GM10266 (cell line): ENCODE data around the gene SCMH1.

ENCODE experiments used
- DNase-seq: peaks from one replicate; pipeline ENCODE4 v3.0.0; 2012; ENCODE audit errors: extremely low spot score
- TF ChIP-seq, protein P1 (sequence below): IDR thresholded peaks from 2 replicates; pipeline ENCODE4 v1.5.1; 2012; ENCODE audit warnings: mild to moderate bottlenecking, low read depth; ENCODE audit not compliant: control insufficient read depth, insufficient read depth; ENCODE audit errors: missing control alignments

Gene SCMH1

DNA sequence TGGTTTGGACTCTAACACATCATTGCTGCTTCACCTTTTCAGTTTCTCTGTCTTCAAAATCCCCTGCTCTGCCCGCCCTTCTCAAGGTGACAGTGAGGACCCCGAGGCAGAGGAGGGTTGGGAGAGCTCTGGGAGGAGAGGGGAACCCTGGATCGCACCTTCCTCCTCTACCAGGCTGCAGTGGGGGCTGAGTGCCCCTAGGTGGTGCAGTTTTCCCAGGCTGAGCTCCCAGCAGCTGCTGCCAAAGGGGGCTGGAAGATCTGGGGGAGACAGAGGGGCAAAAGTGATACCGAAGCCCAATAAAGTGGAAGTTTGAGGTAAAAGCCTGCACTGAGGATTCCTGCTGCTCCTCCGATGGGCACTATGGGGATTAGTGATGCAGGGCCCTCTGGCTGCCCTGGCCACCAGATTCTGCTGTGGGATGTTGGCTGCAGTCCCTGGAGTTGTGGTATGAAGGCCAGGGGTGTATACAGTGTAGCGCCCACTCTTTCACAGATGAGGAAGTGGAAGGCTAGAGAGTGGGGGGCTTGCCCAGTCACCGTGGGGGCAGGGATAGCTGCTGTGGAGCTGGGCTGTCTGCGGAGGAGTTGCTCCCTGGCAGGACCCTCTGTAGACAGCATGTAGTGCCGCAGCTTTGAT is 40.7 kb upstream of the SCMH1 start:
- TF ChIP-seq, protein P1, sequence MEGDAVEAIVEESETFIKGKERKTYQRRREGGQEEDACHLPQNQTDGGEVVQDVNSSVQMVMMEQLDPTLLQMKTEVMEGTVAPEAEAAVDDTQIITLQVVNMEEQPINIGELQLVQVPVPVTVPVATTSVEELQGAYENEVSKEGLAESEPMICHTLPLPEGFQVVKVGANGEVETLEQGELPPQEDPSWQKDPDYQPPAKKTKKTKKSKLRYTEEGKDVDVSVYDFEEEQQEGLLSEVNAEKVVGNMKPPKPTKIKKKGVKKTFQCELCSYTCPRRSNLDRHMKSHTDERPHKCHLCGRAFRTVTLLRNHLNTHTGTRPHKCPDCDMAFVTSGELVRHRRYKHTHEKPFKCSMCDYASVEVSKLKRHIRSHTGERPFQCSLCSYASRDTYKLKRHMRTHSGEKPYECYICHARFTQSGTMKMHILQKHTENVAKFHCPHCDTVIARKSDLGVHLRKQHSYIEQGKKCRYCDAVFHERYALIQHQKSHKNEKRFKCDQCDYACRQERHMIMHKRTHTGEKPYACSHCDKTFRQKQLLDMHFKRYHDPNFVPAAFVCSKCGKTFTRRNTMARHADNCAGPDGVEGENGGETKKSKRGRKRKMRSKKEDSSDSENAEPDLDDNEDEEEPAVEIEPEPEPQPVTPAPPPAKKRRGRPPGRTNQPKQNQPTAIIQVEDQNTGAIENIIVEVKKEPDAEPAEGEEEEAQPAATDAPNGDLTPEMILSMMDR: peak; percentile 90
- DNase-seq: peak; percentile 50

DNA sequence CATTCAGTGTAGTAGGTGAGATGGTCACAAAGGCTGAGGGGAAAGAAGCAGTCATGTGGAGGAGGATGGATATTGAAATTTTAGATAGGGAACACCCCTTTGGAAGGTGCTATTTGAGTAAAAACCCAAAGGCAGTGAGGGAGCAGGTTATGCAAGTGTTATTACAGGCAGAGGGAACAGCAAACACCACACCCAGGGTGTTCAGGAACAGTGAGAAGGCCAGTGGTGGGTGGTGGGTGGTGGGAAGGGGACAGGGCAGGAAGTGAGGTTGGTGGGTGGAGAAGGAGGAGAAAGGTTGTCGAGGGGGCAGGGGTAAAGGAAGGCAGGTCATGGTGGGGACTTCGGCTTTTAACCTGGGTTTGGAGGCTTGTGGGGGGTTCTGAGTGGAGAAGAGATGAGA is 39.2 kb upstream of the SCMH1 start:
- no peak for DNase-seq
- TF ChIP-seq, protein P1: no peak

DNA sequence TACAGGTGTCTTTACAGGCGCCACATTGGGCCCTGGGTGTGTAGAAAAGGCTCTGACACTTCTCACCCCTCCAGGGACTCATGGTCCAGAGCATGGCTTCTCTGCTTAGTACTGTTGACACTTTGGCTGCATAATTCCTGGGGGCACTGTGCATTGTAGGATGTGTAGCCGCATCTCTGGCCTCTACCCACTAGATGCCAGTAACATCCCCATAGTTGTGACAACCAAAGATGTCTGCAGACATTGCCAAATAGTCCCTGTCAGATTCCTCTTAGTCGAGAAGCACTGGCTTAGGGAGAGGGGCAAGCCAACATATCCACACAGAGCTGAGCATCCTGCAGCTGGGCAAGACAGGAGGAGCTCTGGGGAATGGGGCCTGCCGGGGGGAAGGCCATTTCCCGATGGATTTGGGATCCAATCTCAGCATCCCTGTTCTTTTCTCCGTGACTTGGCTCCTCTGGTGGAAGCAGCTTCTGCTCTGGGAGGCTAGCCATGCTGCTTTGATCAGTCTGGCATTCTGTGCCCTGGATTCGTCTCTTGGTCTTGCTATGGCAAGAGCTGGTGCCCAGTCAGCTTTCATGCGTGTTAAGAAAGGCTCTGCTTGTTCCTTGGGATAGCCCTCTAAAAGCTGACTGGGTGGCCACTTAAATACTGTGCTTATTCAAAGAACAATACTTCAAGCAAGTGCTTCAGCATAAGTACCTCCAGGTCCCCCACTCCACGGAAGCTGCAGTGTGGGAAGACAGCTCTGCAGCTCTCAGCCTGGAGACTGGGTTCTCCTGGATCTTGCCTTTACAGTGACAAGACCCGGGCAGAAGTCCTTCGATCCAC is 38.3 kb upstream of the SCMH1 start:
- TF ChIP-seq, protein P1: no peak
- no peak for DNase-seq

DNA sequence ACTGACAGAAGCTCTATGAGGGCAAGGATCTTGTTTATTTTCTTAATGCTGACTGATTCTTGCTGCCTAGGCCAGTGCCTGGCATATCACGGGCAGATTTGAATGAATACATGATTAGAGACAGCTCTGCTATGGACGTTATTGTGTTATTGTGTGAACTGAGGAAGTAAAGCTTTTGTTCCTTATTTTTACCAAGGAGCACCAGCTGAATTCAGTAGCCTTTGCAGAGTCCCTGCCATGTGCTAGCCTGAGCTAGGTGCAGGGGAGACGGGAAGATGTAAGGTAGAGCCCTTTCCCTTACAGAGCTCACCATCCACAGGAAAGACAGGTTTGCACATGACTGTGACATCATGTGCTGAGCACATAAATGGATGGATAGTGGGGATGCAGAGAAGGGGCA is 36.0 kb upstream of the SCMH1 start:
- DNase-seq: no peak
- TF ChIP-seq, protein P1: no peak

DNA sequence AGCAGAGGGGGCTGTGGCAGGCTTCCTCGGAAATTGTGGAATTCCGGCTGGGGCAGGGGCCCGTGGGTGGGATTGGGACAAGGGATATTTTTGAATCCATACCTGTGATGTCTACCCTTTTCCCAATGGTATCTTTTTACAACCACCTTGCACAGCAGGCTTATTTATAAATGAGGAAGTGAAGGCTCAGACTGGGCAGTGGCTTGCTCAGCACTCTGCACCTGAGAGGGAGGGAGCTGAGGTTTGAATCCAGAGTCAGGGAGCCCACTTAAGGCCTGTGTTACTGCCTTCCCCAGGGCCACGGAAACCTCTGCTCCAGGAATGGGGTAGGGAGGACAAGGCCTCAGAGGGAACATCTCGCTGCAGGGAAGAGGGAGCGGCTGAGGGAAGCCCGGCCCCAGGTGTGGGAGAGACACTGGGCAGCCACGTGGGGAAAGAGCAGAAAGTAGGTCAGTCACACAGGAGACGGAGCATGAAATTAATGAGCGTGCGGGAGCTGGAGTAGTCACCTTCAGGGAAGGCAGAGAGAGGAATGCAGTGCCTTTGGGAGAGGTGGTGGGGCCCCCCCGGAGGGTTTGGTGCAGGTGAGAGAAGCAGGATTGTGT is 35.4 kb upstream of the SCMH1 start:
- TF ChIP-seq, protein P1: no peak
- DNase-seq: no peak

DNA sequence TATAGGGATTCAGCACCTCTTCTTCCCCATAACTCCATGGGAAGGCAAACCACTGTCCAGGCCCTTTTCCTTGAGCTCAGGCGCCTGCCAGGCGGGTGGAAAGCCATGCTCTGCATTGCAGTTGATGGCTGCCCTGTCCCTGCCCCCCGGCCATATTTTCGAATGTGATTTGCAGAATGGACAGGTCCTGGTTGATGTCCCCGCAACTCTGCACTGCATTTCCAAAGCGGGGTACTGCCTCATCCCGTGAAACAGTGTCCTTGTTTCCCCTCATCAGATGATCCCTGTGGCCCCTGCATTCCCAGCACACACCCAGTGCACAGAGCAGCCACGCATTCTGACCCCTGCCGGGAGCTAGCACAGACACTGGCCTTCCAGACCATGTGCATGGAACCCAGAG is 33.7 kb upstream of the SCMH1 start:
- DNase-seq: no peak
- TF ChIP-seq, protein P1: no peak
